ENCODE measurements around the gene PRKAG3.
A peak's percentile ranks its signal among the peaks of the same experiment; 100 is the strongest.
"Not testable (repeated sequence)": the region's sequence is repeated elsewhere in the genome, so short reads cannot be mapped to it uniquely, and the experiment has no call there.

The PRKAG3 gene

GRCh38 chr2:218863021-218863520 lies 31.5 kb upstream of the PRKAG3 start:
- DNase-seq (ENCODE audit: low read depth in 2 of 2), result no peak

- DNase-seq (ENCODE audit: low read depth in 2 of 2), result no peak
These were observed 30.2 kb upstream of the PRKAG3 start for GRCh38 chr2:218861645-218862318.

GRCh38 chr2:218860950-218861381 lies 29.4 kb upstream of the PRKAG3 start:
- no peak for DNase-seq (ENCODE audit: low read depth in 2 of 2)

GRCh38 chr2:218859988-218860831 lies 28.6 kb upstream of the PRKAG3 start:
- DNase-seq (ENCODE audit: low read depth in 2 of 2), result no peak

GRCh38 chr2:218859556-218859987 lies 28.0 kb upstream of the PRKAG3 start, which contains the start of gene WNT6:
WNT6 (plus strand) TSS chr2:218859805; CDS start chr2:218860038, 233 bp downstream.
- DNase-seq (ENCODE audit: low read depth in 2 of 2), result no peak

GRCh38 chr2:218858671-218859555 lies 27.3 kb upstream of the PRKAG3 start:
- DNase-seq (ENCODE audit: low read depth in 2 of 2), result no peak

- DNase-seq (ENCODE audit: low read depth in 2 of 2), result no peak
These were observed 26.5 kb upstream of the PRKAG3 start for GRCh38 chr2:218858138-218858445.

GRCh38 chr2:218857371-218858137 lies 26.0 kb upstream of the PRKAG3 start:
- no peak for DNase-seq (ENCODE audit: low read depth in 2 of 2)

- no peak for DNase-seq (ENCODE audit: low read depth in 2 of 2)
These were observed 25.3 kb upstream of the PRKAG3 start for GRCh38 chr2:218856896-218857243.

GRCh38 chr2:218856167-218856895 lies 24.7 kb upstream of the PRKAG3 start:
- DNase-seq (ENCODE audit: low read depth in 2 of 2), result no peak

- no peak for DNase-seq (ENCODE audit: low read depth in 2 of 2)
These were observed 23.9 kb upstream of the PRKAG3 start for GRCh38 chr2:218855305-218856166.

- no peak for DNase-seq (ENCODE audit: low read depth in 2 of 2)
These were observed 23.3 kb upstream of the PRKAG3 start for GRCh38 chr2:218854860-218855259.

GRCh38 chr2:218853766-218854165 lies 22.2 kb upstream of the PRKAG3 start:
- DNase-seq (ENCODE audit: low read depth in 2 of 2), result no peak

GRCh38 chr2:218852911-218853667 lies 21.5 kb upstream of the PRKAG3 start:
- peak; percentile 54 to 68 for DNase-seq (ENCODE audit: low read depth in 2 of 2)

GRCh38 chr2:218851286-218851685 lies 19.7 kb upstream of the PRKAG3 start:
- DNase-seq (ENCODE audit: low read depth in 2 of 2), result no peak

- no peak for DNase-seq (ENCODE audit: low read depth in 2 of 2)
These were observed 19.2 kb upstream of the PRKAG3 start for GRCh38 chr2:218850796-218851195.

GRCh38 chr2:218849721-218850120 lies 18.1 kb upstream of the PRKAG3 start:
- DNase-seq (ENCODE audit: low read depth in 2 of 2), result no peak

- DNase-seq (ENCODE audit: low read depth in 2 of 2), result not testable (repeated sequence)
These were observed 15.4 kb upstream of the PRKAG3 start for GRCh38 chr2:218846963-218847362.

GRCh38 chr2:218844334-218844733 lies 12.7 kb upstream of the PRKAG3 start:
- not testable (repeated sequence) for DNase-seq (ENCODE audit: low read depth in 2 of 2)
